GM12878 (cell line): Measurements from ENCODE around the gene RAB37. TPM values are rescaled to one million over a fixed set of nuclear protein-coding genes. Genes with fewer than 3 reads are reported as not detected.

Experiments
- BCL3 ChIP-seq: IDR thresholded peaks from 2 replicates; pipeline ENCODE4 v1.6.1; 2011; ENCODE audit warnings: borderline replicate concordance, low read depth, mild to moderate bottlenecking, moderate library complexity, low read length; ENCODE audit not compliant: insufficient read depth, poor library complexity, severe bottlenecking
- CTCF ChIP-seq, 3 experiments: IDR thresholded peaks in 2 of 3; conservative IDR thresholded peaks in 1 of 3; 2 replicates each; pipeline ENCODE4 v1.5.1; 2011; ENCODE audit warnings: low read depth in 3 of 3, low read length in 3 of 3, mild to moderate bottlenecking in 3 of 3, control low read depth in 2 of 3, moderate library complexity in 2 of 3, inconsistent platforms in 1 of 3, mixed read lengths in 1 of 3; ENCODE audit not compliant: control insufficient read depth in 2 of 3, insufficient read depth in 1 of 3; ENCODE audit errors: extremely low read depth in 1 of 3
- CUX1 ChIP-seq: IDR thresholded peaks from 2 replicates; pipeline ENCODE4 v1.6.1; 2012; ENCODE audit warnings: improper control_type of control experiment, low read depth, low read length; ENCODE audit not compliant: insufficient replicate concordance
- ETV6 ChIP-seq, 2 experiments: fragments of 450-650 bp in 1 of 2; IDR thresholded peaks in 1 of 2; conservative IDR thresholded peaks in 1 of 2; 2 replicates each; pipeline ENCODE4 v1.6.1; 2014; ENCODE audit warnings: antibody characterized with exemption in 1 of 2, borderline replicate concordance in 1 of 2, low read depth in 1 of 2, mild to moderate bottlenecking in 1 of 2, moderate library complexity in 1 of 2
- IRF4 ChIP-seq: IDR thresholded peaks from 2 replicates; pipeline ENCODE4 v1.6.1; 2011; ENCODE audit warnings: low read depth, low read length
- IRF5 ChIP-seq: fragments of 450-650 bp; IDR thresholded peaks from 2 replicates; pipeline ENCODE4 v1.6.1; 2017; ENCODE audit warnings: borderline replicate concordance
- MTA3 ChIP-seq: IDR thresholded peaks from 2 replicates; pipeline ENCODE4 v1.6.1; 2012; ENCODE audit warnings: low read length, inconsistent platforms, borderline replicate concordance
- NFYA ChIP-seq: IDR thresholded peaks from 2 replicates; pipeline ENCODE4 v1.6.1; 2011; ENCODE audit warnings: low read depth, mild to moderate bottlenecking, low read length, improper control_type of control experiment, borderline replicate concordance
- NKRF ChIP-seq: fragments of 450-650 bp; conservative IDR thresholded peaks from 2 replicates; pipeline ENCODE4 v1.6.1; 2017; ENCODE audit warnings: mild to moderate bottlenecking, moderate library complexity
- PAX5 ChIP-seq: IDR thresholded peaks from 2 replicates; pipeline ENCODE4 v1.6.1; 2011; ENCODE audit warnings: low read depth, low read length, borderline replicate concordance
- SKIL ChIP-seq: fragments of 450-650 bp; IDR thresholded peaks from 2 replicates; pipeline ENCODE4 v1.6.1; 2017; ENCODE audit warnings: mild to moderate bottlenecking, low read depth, inconsistent platforms; ENCODE audit not compliant: poor library complexity, severe bottlenecking
- SMC3 ChIP-seq: IDR thresholded peaks from 2 replicates; pipeline ENCODE4 v1.6.1; 2011; ENCODE audit warnings: low read length, improper control_type of control experiment, borderline replicate concordance
- SP1 ChIP-seq: IDR thresholded peaks from one replicate; pipeline ENCODE4 v1.6.1; 2011; ENCODE audit warnings: low read depth, low read length
- ZSCAN29 ChIP-seq: fragments of 450-650 bp; IDR thresholded peaks from 2 replicates; pipeline ENCODE4 v1.6.1; 2017; ENCODE audit warnings: mild to moderate bottlenecking, moderate library complexity
- polyA plus RNA-seq, 11 experiments: library from polyadenylated mRNA; depleted of rRNA in 4 of 11; unstranded in 6 of 11; stranded (reverse) in 5 of 11; fragments of >200 nt; fragmentation: Nextera tagmentation in 4 of 11; fragmentation: Illumina TruSeq in 1 of 11; extraction: Ambion mirVana in 4 of 11; extraction: Trizol in 1 of 11; gene quantifications; 1 replicate in 1 of 11; 2 replicates in 10 of 11; pipeline versions ENCODE4 v1.2.1 to v1.2.3, GENCODE V29; 2011 to 2016; ENCODE audit warnings: inconsistent platforms in 2 of 11, missing spikeins in 2 of 11, low read depth in 1 of 11
- total RNA-seq, 4 experiments: library from RNA; depleted of rRNA in 3 of 4; stranded (reverse); fragments of >200 nt in 3 of 4; fragmentation: Illumina TruSeq in 1 of 4; extraction: Trizol in 1 of 4; gene quantifications; 2 replicates each; pipeline versions ENCODE4 v1.2.1 to v1.2.3, GENCODE V29; 2013 to 2021

Gene RAB37
- total and polyA plus RNA-seq, 10 of the 15 experiments (the other 5 are each of a cell fraction or from before 2014, with no cell fraction given) = 0.48 to 5.6 (median 1.7) TPM

- TF ChIP-seq CUX1 (no peak), NKRF (no peak), SKIL (no peak), BCL3 (no peak), ETV6 (conservative IDR thresholded peaks at IDR 0.05 in 1 of 2, IDR thresholded peaks at IDR 0.05 in 1 of 2; ENCODE audit: borderline replicate concordance in 1 of 2, low read depth in 1 of 2) (no peak), SP1 (no peak), MTA3 (no peak), PAX5 (no peak), NFYA (no peak), CTCF (IDR thresholded peaks at IDR 0.05 in 2 of 3, conservative IDR thresholded peaks at IDR 0.05 in 1 of 3; ENCODE audit: control insufficient read depth in 2 of 3, extremely low read depth in 1 of 3, insufficient read depth in 1 of 3, low read depth in 3 of 3, low read length in 3 of 3) (peak; percentile 16 to 32 (median 30); a peak in 3 of 6 replicates), SMC3 (peak; percentile 46; the same call in 1 of the 2 replicates), IRF4 (no peak), IRF5 (no peak), ZSCAN29 (no peak)
Measured at GRCh38 chr17:74759243-74759801, 22.3 kb downstream of the RAB37 start (continued).
